ENCODE results near the gene CACNA1F.

Gene CACNA1F

GRCh38 chrX:49172280-49172780, 60.8 kb downstream of the CACNA1F start:
- DNase-seq: no peak

GRCh38 chrX:49171752-49172279, 61.3 kb downstream of the CACNA1F start, which contains the start of gene PLP2:
Gene PLP2 (plus strand): TSS chrX:49171898. CDS start chrX:49172001, 103 bp downstream.
- DNase-seq: no peak

GRCh38 chrX:49167740-49168108, 65.4 kb downstream of the CACNA1F start:
- no peak for DNase-seq

GRCh38 chrX:49166914-49167739, 66.0 kb downstream of the CACNA1F start:
- DNase-seq: no peak

GRCh38 chrX:49165901-49166881, 66.9 kb downstream of the CACNA1F start:
- no peak for DNase-seq

GRCh38 chrX:49164589-49165360, 68.4 kb downstream of the CACNA1F start:
- no peak for DNase-seq

GRCh38 chrX:49163555-49164419, 69.4 kb downstream of the CACNA1F start:
- no peak for DNase-seq

- DNase-seq: no peak
These were observed 70.5 kb downstream of the CACNA1F start, which contains the start of gene MAGIX for GRCh38 chrX:49162620-49163019. Gene MAGIX (plus strand): TSS chrX:49162758. CDS start chrX:49162890, 132 bp downstream.

- no peak for DNase-seq
These were observed 71.5 kb downstream of the CACNA1F start for GRCh38 chrX:49161632-49162031.

- DNase-seq: no peak
These were observed 72.2 kb downstream of the CACNA1F start for GRCh38 chrX:49160908-49161307.

GRCh38 chrX:49157194-49157593, 75.9 kb downstream of the CACNA1F start:
- DNase-seq: no peak

- peak; percentile 42 for DNase-seq
These were observed 77.0 kb downstream of the CACNA1F start for GRCh38 chrX:49155900-49156837.

- DNase-seq: no peak
These were observed 77.8 kb downstream of the CACNA1F start for GRCh38 chrX:49155243-49155899.
